Endothelial cell of umbilical vein (primary cell): ENCODE results near the gene BRPF1. TPM values are rescaled to one million over a fixed set of nuclear protein-coding genes. Genes with fewer than 3 reads are reported as not detected.

Source experiments
- BruUV-seq: library from RNA; stranded (reverse); fragments of 400-500 nt; replicated peaks from 2 replicates; lab custom pipeline; 2021; lab: Mats Ljungman, UMichigan
- CTCF ChIA-PET: fragments of 300-600, 350-600 bp; sonication (Branson Sonifier 250); formaldehyde crosslinking; loops from one replicate; lab custom pipeline; 2021; ENCODE audit warnings: antibody characterized with exemption, inconsistent platforms; lab: Charles Lee
- POLR2A ChIA-PET: fragments of 300-600, 350-600 bp; sonication (Branson Sonifier 250); formaldehyde crosslinking; loops from one replicate; lab custom pipeline; 2021; ENCODE audit warnings: antibody characterized with exemption, inconsistent platforms; lab: Charles Lee
- DNase-seq: peaks from one replicate; pipeline ENCODE4 v3.0.0-alpha.2; 2011; ENCODE audit warnings: low read depth, low spot score
- FAIRE-seq: peaks from 2 replicates; lab custom pipeline; 2011; peaks lifted over from hg19 to GRCh38; lab: Jason Lieb, UNC
- H2AFZ ChIP-seq: 2 replicates; pipeline ENCODE4 v1.6.0; 2012; ENCODE audit warnings: low read depth, low read length, control low read depth, inconsistent platforms
- H3K27ac ChIP-seq: 2 replicates; pipeline ENCODE4 v1.5.1; 2011; ENCODE audit warnings: low read depth, mild to moderate bottlenecking, control low read depth, low read length, moderate library complexity; ENCODE audit not compliant: insufficient read depth
- H3K27me3 ChIP-seq, 2 experiments: 2 replicates each; pipeline versions ENCODE4 v1.6.0 to v1.6.1; 2011; ENCODE audit warnings: low read length in 2 of 2, mixed read lengths in 1 of 2; ENCODE audit not compliant: control insufficient read depth in 2 of 2, insufficient read depth in 2 of 2
- H3K36me3 ChIP-seq, 2 experiments: 2 replicates in 1 of 2; 3 replicates in 1 of 2; pipeline ENCODE4 v1.5.1; 2011; ENCODE audit warnings: low read length in 2 of 2, mild to moderate bottlenecking in 1 of 2, moderate library complexity in 1 of 2; ENCODE audit not compliant: control insufficient read depth in 2 of 2, insufficient read depth in 2 of 2; ENCODE audit errors: extremely low read depth in 1 of 2
- H3K4me1 ChIP-seq: 3 replicates; pipeline ENCODE4 v1.5.1; 2011; ENCODE audit warnings: mild to moderate bottlenecking, low read length; ENCODE audit not compliant: control insufficient read depth, insufficient read depth; ENCODE audit errors: extremely low read depth
- H3K4me2 ChIP-seq: 2 replicates; pipeline ENCODE4 v1.6.1; 2011; ENCODE audit warnings: low read length, control low read depth, mixed read lengths; ENCODE audit not compliant: insufficient read depth
- H3K4me3 ChIP-seq, 3 experiments: fragments of 200-600 bp in 1 of 3; sonication (generic), shearing (Covaris generic) in 1 of 3; replicated peaks in 1 of 3; 2 replicates each; pipeline ENCODE4 v1.5.1; 2011 to 2016; ENCODE audit warnings: control low read depth in 3 of 3, low read length in 3 of 3, mild to moderate bottlenecking in 2 of 3, inconsistent platforms in 1 of 3, low read depth in 1 of 3, moderate library complexity in 1 of 3; ENCODE audit not compliant: insufficient read depth in 1 of 3
- H3K79me2 ChIP-seq: 2 replicates; pipeline ENCODE4 v1.6.0; 2012; ENCODE audit warnings: low read length, inconsistent platforms; ENCODE audit not compliant: control insufficient read depth, insufficient read depth
- H3K9ac ChIP-seq: replicated peaks from 2 replicates; pipeline ENCODE3; 2011; ENCODE audit warnings: low read length, control low read depth; ENCODE audit not compliant: insufficient read depth; ENCODE audit errors: extremely low read depth
- H3K9me1 ChIP-seq: replicated peaks from 3 replicates; pipeline ENCODE4 v1.6.0; 2011; ENCODE audit warnings: mild to moderate bottlenecking, low read length; ENCODE audit not compliant: control insufficient read depth, insufficient read depth; ENCODE audit errors: extremely low read depth
- H3K9me3 ChIP-seq: replicated peaks from 2 replicates; pipeline ENCODE4 v1.5.1; 2012; ENCODE audit warnings: low read length, inconsistent platforms; ENCODE audit not compliant: control insufficient read depth, insufficient read depth
- H4K20me1 ChIP-seq: replicated peaks from 2 replicates; pipeline ENCODE3; 2011; ENCODE audit warnings: mild to moderate bottlenecking, low read length; ENCODE audit not compliant: control insufficient read depth, insufficient read depth; ENCODE audit errors: extremely low read depth
- CTCF ChIP-seq, 2 donors: IDR thresholded peaks; 1 replicate in 1 of 2; 2 replicates in 1 of 2; pipeline ENCODE4 v1.5.1; 2011; ENCODE audit warnings: low read length in 2 of 2, mild to moderate bottlenecking in 2 of 2, moderate library complexity in 2 of 2, control low read depth in 1 of 2, inconsistent platforms in 1 of 2, low read depth in 1 of 2; ENCODE audit not compliant: insufficient read depth in 1 of 2; ENCODE audit errors: extremely low read depth in 1 of 2
- EZH2 ChIP-seq: IDR thresholded peaks from 2 replicates; pipeline ENCODE4 v1.6.1; 2012; ENCODE audit warnings: borderline replicate concordance, low read depth, mild to moderate bottlenecking, moderate library complexity, low read length, inconsistent platforms; ENCODE audit not compliant: severe bottlenecking
- FOS ChIP-seq: IDR thresholded peaks from 2 replicates; pipeline ENCODE4 v1.6.1; 2011; ENCODE audit warnings: mild to moderate bottlenecking, low read length, moderate library complexity, borderline replicate concordance; ENCODE audit not compliant: insufficient read depth
- GATA2 ChIP-seq: IDR thresholded peaks from 2 replicates; pipeline ENCODE4 v1.7.0; 2011; ENCODE audit warnings: low read depth, mild to moderate bottlenecking, moderate library complexity, mixed read lengths, low read length; ENCODE audit not compliant: insufficient read length, insufficient read depth
- JUN ChIP-seq: IDR thresholded peaks from 2 replicates; pipeline ENCODE4 v1.6.1; 2011; ENCODE audit warnings: borderline replicate concordance, low read depth; ENCODE audit not compliant: insufficient read length, insufficient read depth
- POLR2A ChIP-seq: IDR thresholded peaks from 2 replicates; pipeline ENCODE4 v1.6.1; 2012; ENCODE audit warnings: low read depth, mild to moderate bottlenecking, control low read depth, low read length
- POLR2AphosphoS5 ChIP-seq: IDR thresholded peaks from 2 replicates; pipeline ENCODE4 v1.6.1; 2012; ENCODE audit warnings: low read depth, mild to moderate bottlenecking, control low read depth, low read length, moderate library complexity; ENCODE audit not compliant: insufficient read depth
- dilution Hi-C: fragments of 300-500 bp; cut with MboI; formaldehyde crosslinking; loops from one replicate; pipeline ENCODE4 v1.15.0; 2019; ENCODE audit warnings: low sequenced_read_pairs; ENCODE audit not compliant: extremely low pct_ligation_motif_present
- intact Hi-C: fragments of 100-400 bp; cut with micrococcal nuclease; formaldehyde crosslinking; loops from one replicate; pipeline ENCODE4 v1.10.0; 2022
- polyA plus RNA-seq, 4 experiments: library from polyadenylated mRNA; depleted of rRNA in 3 of 4; stranded (reverse) in 3 of 4; unstranded in 1 of 4; fragments of >200 nt; gene quantifications; 2 replicates each; pipeline versions ENCODE4 v1.2.1 to v1.2.3, GENCODE V29; 2011 to 2012; ENCODE audit warnings: missing spikeins in 1 of 4
- total RNA-seq: library from RNA; stranded (reverse); gene quantifications from 2 replicates; pipeline ENCODE4 v1.2.3, GENCODE V29; 2021
- TF ChIP-seq, protein P1 (sequence below): IDR thresholded peaks from 2 replicates; pipeline ENCODE4 v1.6.1; 2011; ENCODE audit not compliant: insufficient read depth, insufficient read length

Gene BRPF1
- total and polyA plus RNA-seq, 2 donors (not counting 3 experiments of a cell fraction or from before 2014, with no cell fraction given): 12.5 to 26.2 TPM

DNA sequence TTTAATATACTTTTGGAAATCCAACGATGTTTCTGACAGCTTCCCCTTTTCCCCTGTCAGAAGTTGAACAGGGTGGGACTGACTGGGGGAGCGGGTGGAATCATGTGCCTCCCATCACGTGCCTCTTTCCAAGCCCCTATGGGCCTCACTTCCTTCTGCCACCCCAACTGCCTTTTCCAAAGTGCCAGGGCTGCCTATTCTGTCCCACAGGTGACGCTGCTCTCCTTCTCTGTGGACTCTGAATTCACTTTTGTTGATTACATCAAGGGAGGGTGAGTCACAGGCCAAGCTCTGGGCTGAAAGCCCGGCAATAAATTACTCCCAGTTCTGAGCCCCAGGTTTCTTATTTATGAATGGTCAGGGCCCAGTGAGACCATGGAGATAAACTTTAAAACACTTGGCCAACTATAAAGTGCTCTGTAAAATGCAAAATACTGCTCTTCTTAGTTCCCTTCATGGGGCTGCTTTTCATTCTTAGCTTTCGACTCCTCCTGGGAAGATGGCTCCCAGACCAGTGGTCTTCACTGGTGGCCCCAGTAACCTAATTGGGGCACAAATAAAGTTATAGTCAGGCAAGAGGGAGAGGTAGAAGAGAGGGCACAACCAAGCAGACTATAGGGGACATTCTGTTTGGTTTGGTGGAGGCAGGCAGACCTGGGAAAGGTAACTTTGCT is 15.6 kb upstream of the BRPF1 start:
- dilution Hi-C loops (no loop called here), intact Hi-C loops (loop anchor here (1.0 to 5.0 kb wide), 5 partner anchors 15 to 230 kb away; partner anchors contain the start of genes ARPC4, BRPF1, CRELD1 and TADA3)
- H3K27me3 ChIP-seq: peaks cover 3 to 5% of the 10 kb centered on the region in 2 experiments
- H3K4me1 ChIP-seq: no peaks in the 10 kb centered on the region
- H3K9me1 ChIP-seq: no peaks in the 10 kb centered on the region
- no peak overlapping the region for H3K9ac ChIP-seq
- H3K36me3 ChIP-seq: no peaks in the 10 kb centered on the region
- ChIA-PET CTCF (interaction anchor here (0.6 to 3.7 kb wide), 17 partner anchors 8 to 1028 kb away, joined by 3 to 27 read pairs (median 4); partner anchors contain the start of genes ARPC4, BRPF1, CRELD1 and OGG1), POLR2A (interaction anchor here (0.9 kb wide), 1 partner anchor 77 kb away, joined by 3 read pairs; the partner anchor contains the start of genes ARPC4 and TADA3)
- DNase-seq (peak; percentile 89), FAIRE-seq (peak; percentile 87)
- no peak overlapping the region for H3K4me3 ChIP-seq
- no peak overlapping the region for H3K27ac ChIP-seq
- H2AFZ ChIP-seq: no peak overlapping the region
- no TSS peak for BruUV-seq
- no peaks in the 10 kb centered on the region for H4K20me1 ChIP-seq
- TF ChIP-seq, protein P1, sequence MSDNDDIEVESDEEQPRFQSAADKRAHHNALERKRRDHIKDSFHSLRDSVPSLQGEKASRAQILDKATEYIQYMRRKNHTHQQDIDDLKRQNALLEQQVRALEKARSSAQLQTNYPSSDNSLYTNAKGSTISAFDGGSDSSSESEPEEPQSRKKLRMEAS: peak; percentile 66
- TF ChIP-seq POLR2A (no peak), FOS (peak; percentile 82), EZH2 (no peak), JUN (peak; percentile 67), CTCF (IDR thresholded peaks at IDR 0.05; ENCODE audit: extremely low read depth in 1 of 2, insufficient read depth in 1 of 2, low read depth in 1 of 2, low read length in 2 of 2) (peak; percentile 75 to 77), POLR2AphosphoS5 (no peak), GATA2 (peak; percentile 51)
- H3K4me2 ChIP-seq: no peak overlapping the region
- no peaks in the 10 kb centered on the region for H3K79me2 ChIP-seq
- H3K9me3 ChIP-seq: no peaks in the 10 kb centered on the region
